Activated gamma-delta T cell treated with Interleukin-2 at 50 U/mL for 16 hours (primary cell): ENCODE results near the gene CKAP2L.
"Not testable (repeated sequence)": the region's sequence is repeated elsewhere in the genome, so short reads cannot be mapped to it uniquely, and the experiment has no call there.

Experiments used
- DNase-seq: peaks from one replicate; pipeline ENCODE4 v3.0.0-alpha.2; 2020

The CKAP2L gene

GRCh38 chr2:112724591-112725525 is 39.6 kb downstream of the CKAP2L start:
- DNase-seq: no peak

DNA sequence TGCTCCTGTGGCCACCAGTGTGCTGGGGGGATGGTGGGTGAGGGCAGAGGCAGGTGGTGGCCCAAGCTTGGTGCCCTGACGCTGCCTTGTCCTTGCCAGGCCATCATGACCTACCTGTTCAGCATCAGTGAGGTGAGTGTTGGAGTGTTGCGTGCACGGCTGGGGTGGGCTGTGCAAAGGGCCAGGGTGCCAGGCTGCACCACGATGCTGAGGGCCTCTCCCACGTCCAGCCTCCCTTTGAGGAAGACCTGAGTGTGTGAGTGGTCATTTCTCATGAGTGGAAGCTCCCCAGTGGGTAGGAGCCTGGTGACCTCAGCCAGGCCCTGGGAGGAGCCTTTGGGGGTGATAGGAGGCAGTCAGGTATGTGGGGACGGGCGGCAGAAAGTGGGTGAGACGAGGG is 40.4 kb downstream of the CKAP2L start:
- no peak for DNase-seq

DNA sequence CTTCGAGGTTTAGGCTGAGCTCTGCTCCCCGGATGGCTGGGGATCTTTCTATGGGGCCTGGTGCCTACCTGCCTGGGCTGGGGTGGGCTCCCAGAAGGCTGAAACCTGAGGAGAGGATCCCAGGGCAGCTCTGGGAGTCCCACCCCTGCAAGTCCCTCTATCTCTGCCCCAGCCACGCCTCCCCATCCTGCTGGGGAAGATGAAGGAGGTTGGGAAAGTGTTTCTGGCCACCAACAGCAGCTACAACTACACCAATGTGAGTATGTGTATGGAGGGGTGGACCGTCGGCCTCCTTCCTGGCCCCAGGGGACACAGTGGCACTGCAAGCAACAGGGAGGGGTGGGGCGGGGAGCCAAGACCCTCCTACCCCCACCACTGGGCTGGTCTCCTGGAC is 40.9 kb downstream of the CKAP2L start:
- DNase-seq: no peak

DNA sequence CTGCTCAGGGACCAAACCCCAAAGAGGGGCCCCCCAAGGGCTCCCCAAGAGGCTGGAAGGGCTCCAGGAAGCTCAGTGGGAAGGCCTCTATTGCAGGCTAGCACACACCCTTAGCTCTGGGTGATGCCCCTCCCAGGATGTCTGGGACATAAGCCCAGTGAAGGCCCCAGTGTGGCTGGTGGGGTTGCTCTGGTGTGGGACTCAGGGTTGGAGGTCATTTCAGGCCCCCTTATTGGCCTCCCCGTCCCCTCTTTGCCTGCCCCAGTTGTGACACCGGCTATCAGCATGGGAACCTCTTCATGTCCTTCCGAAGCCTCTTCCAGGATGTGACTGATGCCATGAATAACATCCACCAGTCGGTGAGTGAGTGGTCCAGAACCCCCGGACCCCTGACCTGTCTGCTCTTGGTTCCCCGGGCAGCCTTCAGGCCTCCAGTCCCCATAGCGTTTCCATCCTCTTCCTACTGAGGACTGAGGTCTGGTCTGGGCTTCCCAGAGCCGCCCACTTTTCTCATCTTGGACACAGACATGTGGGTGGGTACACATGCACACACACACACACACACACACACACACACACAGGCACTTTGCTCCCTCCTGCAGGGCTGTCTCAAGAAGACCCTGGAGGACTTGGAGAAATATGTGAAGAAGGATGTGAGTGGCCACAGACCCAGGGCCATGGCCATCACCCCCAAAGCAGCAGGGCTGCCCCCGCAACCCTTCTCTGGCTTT is 41.4 kb downstream of the CKAP2L start:
- DNase-seq: no peak

DNA sequence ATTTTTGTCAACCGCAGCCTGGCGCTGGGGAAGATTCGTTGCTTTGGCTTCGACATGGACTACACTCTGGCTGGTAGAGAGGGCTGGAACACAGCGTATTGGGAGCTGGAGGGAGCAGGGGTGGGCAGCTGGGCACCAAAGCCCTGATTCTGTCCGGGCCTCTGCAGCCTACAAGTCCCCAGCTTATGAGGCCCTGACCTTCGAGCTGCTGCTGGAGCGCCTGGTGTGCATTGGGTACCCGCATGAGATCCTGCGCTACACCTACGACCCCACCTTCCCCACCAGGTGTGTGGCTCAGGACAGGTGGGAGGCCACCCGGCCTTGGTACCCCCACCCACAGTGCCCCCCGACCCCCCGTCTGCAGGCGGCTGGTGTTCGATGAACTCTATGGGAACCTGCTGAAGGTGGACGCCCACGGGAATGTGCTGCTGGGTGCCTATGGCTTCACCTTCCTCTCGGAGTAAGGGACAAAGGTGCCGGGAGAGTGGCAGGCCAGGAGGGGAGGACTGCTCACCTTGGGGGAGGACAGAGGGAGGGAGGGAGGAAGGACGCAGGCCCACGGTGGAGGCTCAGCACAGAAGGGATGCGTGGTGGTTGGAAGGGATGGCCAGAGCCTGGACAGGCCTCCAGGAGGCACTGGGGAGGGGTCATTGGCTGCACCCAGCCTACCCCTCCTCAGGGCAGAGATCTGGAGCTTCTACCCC is 42.4 kb downstream of the CKAP2L start:
- DNase-seq: no peak

DNA sequence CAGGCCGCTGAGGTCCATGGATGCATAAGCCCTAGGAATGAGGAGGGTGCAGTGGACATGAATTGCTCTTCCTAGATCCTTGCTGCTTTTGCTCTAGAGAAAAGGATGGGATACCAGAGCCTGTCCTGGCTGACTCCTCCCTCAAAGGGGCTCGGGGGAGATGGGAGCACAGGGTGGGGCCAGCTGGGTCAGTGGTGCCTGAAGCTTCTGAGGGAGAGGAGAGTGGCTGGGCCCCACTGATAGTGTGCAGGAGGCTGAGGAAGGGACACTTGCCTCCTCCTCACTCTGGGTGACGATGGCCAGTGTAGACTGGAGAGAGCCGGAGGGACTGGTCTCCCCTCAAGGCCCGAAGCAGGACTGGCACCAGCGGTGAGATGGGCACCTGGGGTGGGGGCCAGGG is 43.6 kb downstream of the CKAP2L start, which contains the start of gene NT5DC4:
TSS of gene NT5DC4 (plus strand) at position 236 of the 400 bp plus-strand sequence. CDS start at position 296, 60 bp downstream.
- no peak for DNase-seq

DNA sequence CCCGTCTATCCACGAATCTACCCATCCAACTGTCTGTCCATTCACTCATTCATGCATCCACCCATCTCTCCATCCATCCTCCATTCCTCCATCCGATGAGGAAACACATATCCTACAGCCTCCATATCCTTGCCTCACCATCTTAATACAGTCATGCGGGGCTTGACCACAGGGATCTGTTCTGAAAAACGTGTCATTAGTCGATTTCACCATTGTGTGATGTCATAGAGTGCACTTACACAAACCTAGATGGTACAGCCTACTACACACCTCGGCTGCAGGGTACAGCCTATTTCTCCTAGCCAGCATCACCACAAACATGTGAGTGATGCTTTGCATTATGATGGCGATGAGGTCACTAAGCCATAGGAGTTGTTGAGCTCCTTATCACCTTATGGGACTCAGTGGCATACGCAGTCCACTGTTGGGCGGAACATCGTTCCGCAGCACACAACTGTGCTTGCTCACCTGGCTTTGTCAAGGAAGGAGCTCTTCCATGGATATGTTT is 45.5 kb downstream of the CKAP2L start:
- no peak for DNase-seq

DNA sequence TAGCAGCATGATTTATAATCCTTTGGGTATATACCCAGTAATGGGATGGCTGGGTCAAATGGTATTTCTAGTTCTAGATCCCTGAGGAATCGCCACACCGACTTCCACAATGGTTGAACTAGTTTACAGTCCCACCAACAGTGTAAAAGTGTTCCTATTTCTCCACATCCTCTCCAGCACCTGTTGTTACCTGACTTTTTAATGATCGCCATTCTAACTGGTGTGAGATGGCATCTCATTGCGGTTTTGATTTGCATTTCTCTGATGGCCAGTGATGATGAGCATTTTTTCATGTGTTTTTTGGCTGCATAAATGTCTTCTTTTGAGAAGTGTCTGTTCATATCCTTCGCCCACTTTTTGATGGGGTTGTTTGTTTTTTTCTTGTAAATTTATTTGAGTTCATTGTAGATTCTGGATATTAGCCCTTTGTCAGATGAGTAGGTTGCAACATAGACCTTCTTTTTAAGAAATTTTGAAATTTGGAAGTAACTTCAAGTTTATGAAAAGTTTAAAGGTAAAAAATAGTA is 47.5 kb downstream of the CKAP2L start:
- not testable (repeated sequence) for DNase-seq

DNA sequence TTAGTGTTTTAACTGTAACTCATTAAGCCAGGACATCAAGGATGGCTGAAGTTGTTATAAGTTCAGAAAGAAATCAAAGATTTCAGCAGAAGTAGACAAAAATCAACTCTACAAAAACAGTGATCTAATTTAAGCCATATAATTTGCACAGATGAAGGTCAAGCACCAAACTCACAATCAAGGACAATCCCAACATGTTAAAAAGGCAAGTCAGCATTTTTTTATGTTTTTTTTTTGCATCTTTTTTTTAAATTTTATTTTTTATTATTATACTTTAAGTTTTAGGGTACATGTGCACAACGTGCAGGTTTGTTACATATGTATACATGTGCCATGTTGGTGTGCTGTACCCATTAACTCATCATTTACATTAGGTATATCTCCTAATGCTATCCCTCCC is 48.3 kb downstream of the CKAP2L start:
- not testable (repeated sequence) for DNase-seq

DNA sequence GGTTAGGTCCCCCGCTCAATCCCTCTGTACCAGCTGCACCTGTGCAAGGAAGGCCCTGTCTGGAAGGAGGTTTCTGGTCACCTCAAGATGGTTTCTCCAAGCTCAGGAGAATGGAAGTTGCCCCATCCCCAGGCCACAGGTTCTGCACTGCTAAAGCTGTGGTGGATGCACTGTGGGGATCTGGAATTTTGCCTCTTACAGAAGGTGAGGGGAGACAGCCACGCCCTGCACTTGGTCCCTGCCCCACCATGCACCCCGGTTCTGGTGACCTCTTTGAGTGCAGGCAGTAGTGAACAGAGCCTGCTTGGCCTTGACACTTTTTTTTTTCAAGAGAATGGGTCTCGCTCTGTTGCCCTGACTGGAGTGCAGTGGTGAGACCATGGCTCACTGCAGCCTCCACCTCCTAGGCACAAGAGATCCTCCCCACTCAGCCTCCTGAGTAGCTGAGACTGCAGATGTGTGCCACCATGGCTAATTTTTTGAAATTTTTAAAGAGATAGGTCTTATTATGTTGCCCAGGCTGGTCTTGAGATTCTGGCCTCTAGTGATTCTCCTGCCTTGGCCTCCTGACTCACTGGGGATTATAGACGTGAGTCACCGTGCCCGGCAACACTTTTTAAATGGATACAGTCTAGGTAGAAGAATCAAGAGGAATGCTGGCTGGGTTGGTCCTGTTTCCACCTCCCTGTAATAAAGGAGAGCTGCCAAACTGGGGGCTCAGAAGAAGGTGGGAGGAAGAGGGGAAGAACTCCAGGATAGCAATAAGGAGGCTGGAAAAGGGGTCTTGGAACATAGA is 49.4 kb downstream of the CKAP2L start:
- DNase-seq: no peak

GRCh38 chr2:112714331-112714730 is 50.1 kb downstream of the CKAP2L start:
- DNase-seq: no peak

DNA sequence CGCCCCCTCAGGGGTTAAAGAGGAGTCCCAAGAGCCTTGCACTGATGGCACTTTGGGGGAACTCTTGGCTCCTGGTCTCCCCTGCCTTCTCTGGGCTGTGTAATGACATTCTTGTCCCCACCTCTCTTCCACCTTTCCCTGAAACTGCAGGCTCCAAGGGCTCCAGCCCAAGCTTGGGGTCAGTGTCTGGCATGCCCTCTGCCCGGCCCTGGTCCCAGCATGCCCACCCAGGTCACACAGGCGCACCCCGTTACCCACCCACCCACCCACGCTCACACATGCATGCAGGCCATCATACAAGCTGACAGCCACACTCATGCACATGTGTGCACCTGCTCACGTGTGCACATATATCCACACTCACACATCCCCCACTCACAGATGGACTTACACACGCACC is 50.5 kb downstream of the CKAP2L start:
- DNase-seq: no peak

- DNase-seq: no peak
Observed at GRCh38 chr2:112713585-112713925, 50.9 kb downstream of the CKAP2L start.

- DNase-seq: no peak
Observed at GRCh38 chr2:112712903-112713584, 51.4 kb downstream of the CKAP2L start.

- no peak for DNase-seq
Observed at GRCh38 chr2:112712465-112712864, 51.9 kb downstream of the CKAP2L start.

DNA sequence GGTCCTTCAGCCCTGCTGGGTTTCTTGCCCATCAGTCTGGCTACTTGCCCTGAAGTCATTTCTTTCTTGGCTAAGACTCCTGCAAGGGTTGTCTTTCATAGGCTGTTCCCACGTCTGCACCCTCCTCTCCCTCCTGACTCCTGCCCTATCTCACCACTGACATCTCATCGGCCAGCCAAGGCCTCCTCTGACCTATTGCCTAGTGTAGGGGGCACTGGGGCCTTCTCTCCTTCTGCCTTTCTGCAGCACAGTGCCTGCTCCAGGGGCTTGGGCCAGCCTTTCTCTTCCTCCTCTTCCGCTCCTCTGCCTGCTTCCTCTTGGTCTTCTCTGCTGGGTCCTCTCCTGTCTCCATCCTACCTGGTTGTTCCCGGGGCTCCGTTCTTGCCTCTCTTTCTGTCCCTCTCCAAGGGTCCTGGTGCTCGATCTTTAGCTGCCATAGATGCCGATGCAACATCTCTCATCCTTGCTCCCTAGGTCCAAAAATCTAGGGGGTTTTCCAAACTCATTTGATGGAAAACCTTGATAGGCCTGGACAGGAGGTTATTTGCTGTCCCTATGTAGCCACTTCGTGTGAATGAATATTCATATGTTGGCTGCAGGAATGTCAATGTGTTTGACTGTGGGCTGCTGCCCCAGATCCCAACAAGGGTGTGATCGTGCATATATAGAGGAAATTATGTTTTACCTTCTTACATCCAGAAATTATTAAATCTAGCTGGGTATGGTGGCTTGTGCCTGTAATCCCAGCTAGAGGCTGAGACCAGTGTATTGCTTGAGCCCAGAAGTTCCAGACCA is 53.3 kb downstream of the CKAP2L start:
- DNase-seq: no peak

GRCh38 chr2:112709703-112710102 is 54.7 kb downstream of the CKAP2L start:
- DNase-seq: no peak

GRCh38 chr2:112708968-112709367 is 55.4 kb downstream of the CKAP2L start:
- no peak for DNase-seq

GRCh38 chr2:112706947-112707346 is 57.5 kb downstream of the CKAP2L start:
- DNase-seq: not testable (repeated sequence)

GRCh38 chr2:112706170-112706664 is 58.2 kb downstream of the CKAP2L start:
- DNase-seq: peak; percentile 51
